Measurements from ENCODE around the gene TCEA3. TPM values are rescaled to one million over a fixed set of nuclear protein-coding genes. Genes with fewer than 3 reads are reported as not detected.

Gene TCEA3
- total RNA-seq, 4 donors from 2014 or later: 16.7 to 24.1 (median 20.9) TPM

- WGBS: 35% methylated on average over 3 of the region's 3 CpGs
- no peak for DNase-seq (ENCODE audit: extremely low spot score)
- no peak overlapping the region for H3K4me3 ChIP-seq
- peaks cover 18 to 40% (median 33%) of the 10 kb centered on the region in 4 donors for H3K36me3 ChIP-seq
- peaks cover 0 to 9% (median 4%) of the 10 kb centered on the region in 4 donors for H3K4me1 ChIP-seq
- TF ChIP-seq POLR2AphosphoS5 (IDR thresholded peaks at IDR 0.05) (no peak), POLR2A (IDR thresholded peaks at IDR 0.05; ENCODE audit: low read depth) (no peak), CTCF (IDR thresholded peaks at IDR 0.05) (no peak), EP300 (IDR thresholded peaks at IDR 0.05) (no peak)
- H3K27ac ChIP-seq (replicated peaks in 1 of 4): peak overlapping the region in 3 of 4 donors; percentile 17 to 26 (median 20)
- peaks cover 3 to 24% (median 19%) of the 10 kb centered on the region in 4 donors for H3K9me3 ChIP-seq
- H3K27me3 ChIP-seq: no peaks in the 10 kb centered on the region
- intact Hi-C loops (cut with DNase I): no loop called here
Measured at GRCh38 chr1:23357138-23357908, 67.2 kb downstream of the TCEA3 start.

GRCh38 chr1:23356471-23357137 is 67.9 kb downstream of the TCEA3 start:
- intact Hi-C loops (cut with DNase I): no loop called here
- peaks cover 0 to 17% (median 12%) of the 10 kb centered on the region in 4 donors for H3K9me3 ChIP-seq
- H3K27ac ChIP-seq (replicated peaks in 1 of 4): no peak overlapping the region
- peaks cover 0 to 9% (median 4%) of the 10 kb centered on the region in 4 donors for H3K4me1 ChIP-seq
- DNase-seq (ENCODE audit: extremely low spot score): no peak
- TF ChIP-seq POLR2A (IDR thresholded peaks at IDR 0.05; ENCODE audit: low read depth) (no peak), POLR2AphosphoS5 (IDR thresholded peaks at IDR 0.05) (no peak), EP300 (IDR thresholded peaks at IDR 0.05) (no peak), CTCF (IDR thresholded peaks at IDR 0.05) (no peak)
- H3K36me3 ChIP-seq: peaks cover 11 to 33% (median 25%) of the 10 kb centered on the region in 4 donors
- 80% methylated on average over 8 of the region's 8 CpGs for WGBS
- H3K27me3 ChIP-seq: no peaks in the 10 kb centered on the region
- no peak overlapping the region for H3K4me3 ChIP-seq

GRCh38 chr1:23354245-23354644 is 70.3 kb downstream of the TCEA3 start:
- DNase-seq (ENCODE audit: extremely low spot score): no peak
- no peak overlapping the region for H3K4me3 ChIP-seq
- H3K9me3 ChIP-seq: no peaks in the 10 kb centered on the region
- 61% methylated on average over 3 of the region's 3 CpGs for WGBS
- H3K36me3 ChIP-seq: peaks cover 0 to 9% (median 3%) of the 10 kb centered on the region in 4 donors
- TF ChIP-seq POLR2A (IDR thresholded peaks at IDR 0.05; ENCODE audit: low read depth) (no peak), CTCF (IDR thresholded peaks at IDR 0.05) (no peak), POLR2AphosphoS5 (IDR thresholded peaks at IDR 0.05) (no peak), EP300 (IDR thresholded peaks at IDR 0.05) (no peak)
- intact Hi-C loops (cut with DNase I): no loop called here
- H3K4me1 ChIP-seq: peaks cover 0 to 9% (median 4%) of the 10 kb centered on the region in 4 donors
- H3K27me3 ChIP-seq: no peaks in the 10 kb centered on the region
- no peak overlapping the region for H3K27ac ChIP-seq (replicated peaks in 1 of 4)

- H3K4me1 ChIP-seq: peaks cover 0 to 1% (median 0%) of the 10 kb centered on the region in 4 donors
- no peak for DNase-seq (ENCODE audit: extremely low spot score)
- H3K36me3 ChIP-seq: no peaks in the 10 kb centered on the region
- WGBS: 100% methylated on average over 1 of the region's 1 CpG
- intact Hi-C loops (cut with DNase I): no loop called here
- no peak overlapping the region for H3K27ac ChIP-seq (replicated peaks in 1 of 4)
- H3K27me3 ChIP-seq: no peaks in the 10 kb centered on the region
- TF ChIP-seq EP300 (IDR thresholded peaks at IDR 0.05) (no peak), POLR2AphosphoS5 (IDR thresholded peaks at IDR 0.05) (no peak)
- H3K4me3 ChIP-seq: no peak overlapping the region
- H3K9me3 ChIP-seq: no peaks in the 10 kb centered on the region
Measured at GRCh38 chr1:23352096-23352695, 72.4 kb downstream of the TCEA3 start.

- H3K27ac ChIP-seq (replicated peaks in 1 of 4): no peak overlapping the region
- H3K4me1 ChIP-seq: peaks cover 22 to 34% (median 31%) of the 10 kb centered on the region in 4 donors
- 97% methylated on average over 14 of the region's 14 CpGs for WGBS
- H3K27me3 ChIP-seq: no peaks in the 10 kb centered on the region
- no peaks in the 10 kb centered on the region for H3K9me3 ChIP-seq
- H3K4me3 ChIP-seq: no peak overlapping the region
- DNase-seq (ENCODE audit: extremely low spot score): no peak
- no peak for TF ChIP-seq POLR2A (IDR thresholded peaks at IDR 0.05; ENCODE audit: low read depth)
- TF ChIP-seq CTCF (IDR thresholded peaks at IDR 0.05): no peak
- no peak for TF ChIP-seq EP300 (IDR thresholded peaks at IDR 0.05)
- no peak for TF ChIP-seq POLR2AphosphoS5 (IDR thresholded peaks at IDR 0.05)
- H3K36me3 ChIP-seq: no peaks in the 10 kb centered on the region
- intact Hi-C loops (cut with DNase I): loop anchor here (2.0 to 10.0 kb wide), 2 partner anchors 59 to 189 kb away; partner anchors contain the start of gene E2F2
Measured at GRCh38 chr1:23345920-23346319, 78.6 kb downstream of the TCEA3 start.

All from esophagus muscularis mucosa (tissue), 4 donors.